Measurements from ENCODE around the gene PLCD3. TPM values are rescaled to one million over a fixed set of nuclear protein-coding genes. Genes with fewer than 3 reads are reported as not detected.
A peak's percentile ranks its signal among the peaks of the same experiment; 100 is the strongest.
"Not testable (repeated sequence)": the region's sequence is repeated elsewhere in the genome, so short reads cannot be mapped to it uniquely, and the experiment has no call there.

Gene PLCD3
- total RNA-seq, 4 donors from 2014 or later, result 16.3 to 105 (median 20.5) TPM

GRCh38 chr17:45125509-45125908, 6.8 kb downstream of the PLCD3 start:
- intact Hi-C loops (cut with DNase I), result no loop called here
- no peaks in the 10 kb centered on the region for H3K9me3 ChIP-seq
- peaks cover 0 to 8% (median 0%) of the 10 kb centered on the region in 3 donors for H3K36me3 ChIP-seq
- peaks cover 48 to 79% (median 58%) of the 10 kb centered on the region in 3 donors for H3K4me1 ChIP-seq
- no peaks in the 10 kb centered on the region for H3K27me3 ChIP-seq
- H3K27ac ChIP-seq, result peak overlapping the region in 2 of 4 donors; percentile 83 to 84
- no peak overlapping the region for H3K4me3 ChIP-seq
- WGBS, 2 donors, result 95% methylated on average over 8 of the region's 8 CpGs
- no peak for DNase-seq
- TF ChIP-seq POLR2A (IDR thresholded peaks at IDR 0.05), result no peak
- TF ChIP-seq CTCF (IDR thresholded peaks at IDR 0.05), result no peak

DNA sequence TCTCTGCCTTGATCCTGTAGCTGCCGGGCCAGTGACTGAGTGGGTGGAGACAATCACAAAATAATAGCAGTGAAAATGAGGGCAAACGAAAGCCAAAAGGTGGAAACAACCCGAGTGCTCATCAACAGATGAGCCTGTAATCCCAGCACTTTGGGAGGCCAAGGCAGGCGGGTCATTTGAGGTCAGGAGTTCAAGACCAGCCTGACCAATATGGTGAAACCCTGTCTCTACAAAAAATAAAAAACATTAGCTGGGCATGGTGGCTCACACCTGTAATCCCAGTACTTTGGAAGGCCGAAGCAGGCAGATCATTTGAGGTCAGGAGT, 7.6 kb downstream of the PLCD3 start:
- 50 to 52% methylated on average over 4 of the region's 5 CpGs for WGBS, 2 donors
- H3K27me3 ChIP-seq; DNase-seq; intact Hi-C loops (cut with DNase I); H3K9me3 ChIP-seq; H3K4me3 ChIP-seq: not testable (repeated sequence)
- H3K4me1 ChIP-seq, result peaks cover 42 to 71% (median 52%) of the 10 kb centered on the region in 3 donors
- H3K36me3 ChIP-seq, result peaks cover 0 to 16% (median 0%) of the 10 kb centered on the region in 3 donors
- peak overlapping the region; percentile 74 to 84 (median 82) for H3K27ac ChIP-seq

- peaks cover 42 to 65% (median 46%) of the 10 kb centered on the region in 3 donors for H3K4me1 ChIP-seq
Observed at GRCh38 chr17:45123930-45124796, 8.2 kb downstream of the PLCD3 start.

DNA sequence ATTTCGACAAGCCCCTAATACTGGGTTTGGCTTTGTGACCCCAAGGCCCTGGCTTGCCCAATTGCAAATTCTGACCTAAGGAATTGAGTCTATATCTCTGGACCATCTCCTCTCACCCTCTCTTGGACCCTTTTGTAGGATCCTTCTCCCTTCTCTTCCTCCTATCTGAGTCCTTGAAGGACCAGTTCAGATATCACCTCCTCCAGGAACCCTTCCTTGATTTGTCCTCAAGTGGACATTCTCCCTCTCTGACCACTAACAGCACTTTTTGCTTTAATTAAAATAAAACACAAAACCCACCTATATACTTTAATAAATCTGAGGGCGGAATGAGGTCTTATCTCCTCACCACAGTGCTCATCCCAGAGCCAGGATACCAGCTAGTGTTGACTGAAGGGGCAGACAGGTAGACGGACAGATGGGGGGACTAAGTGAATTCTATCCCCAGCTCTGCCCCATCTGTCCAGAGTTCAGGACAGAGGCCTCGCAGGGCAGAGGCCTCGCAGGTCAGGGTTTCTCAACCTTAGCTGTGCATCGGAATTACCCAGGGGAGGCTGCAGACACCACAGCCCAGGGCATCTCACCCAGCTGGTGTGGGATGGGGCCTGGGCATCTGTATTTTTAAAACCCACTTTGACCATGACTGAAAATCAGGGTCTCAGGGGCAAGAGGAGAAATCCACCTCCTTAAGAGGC, 9.1 kb downstream of the PLCD3 start:
- peak overlapping the region; percentile 74 to 84 (median 82) for H3K27ac ChIP-seq
- TF ChIP-seq CTCF (IDR thresholded peaks at IDR 0.05), result no peak
- no peaks in the 10 kb centered on the region for H3K27me3 ChIP-seq
- peaks cover 0 to 31% (median under 1%) of the 10 kb centered on the region in 3 donors for H3K36me3 ChIP-seq
- H3K4me1 ChIP-seq, result peaks cover 39 to 56% (median 40%) of the 10 kb centered on the region in 3 donors
- no peak for DNase-seq
- intact Hi-C loops (cut with DNase I), result no loop called here
- no peak overlapping the region for H3K4me3 ChIP-seq
- no peaks in the 10 kb centered on the region for H3K9me3 ChIP-seq
- WGBS, 2 donors, result 71 to 100% methylated on average over 1 to 2 of the region's 6 CpGs

More at GRCh38 chr17:45123930-45124796, 8.2 kb downstream of the PLCD3 start:
- peaks cover 0 to 22% (median 0%) of the 10 kb centered on the region in 3 donors for H3K36me3 ChIP-seq
- WGBS, 2 donors, result 0 to 33% methylated on average over 1 to 8 of the region's 15 CpGs
- H3K27me3 ChIP-seq, result no peaks in the 10 kb centered on the region
- no peak for TF ChIP-seq CTCF (IDR thresholded peaks at IDR 0.05)
- no peak for TF ChIP-seq POLR2A (IDR thresholded peaks at IDR 0.05)
- no peak for DNase-seq
- H3K27ac ChIP-seq, result peak overlapping the region; percentile 74 to 84 (median 82)
- no peaks in the 10 kb centered on the region for H3K9me3 ChIP-seq
- H3K4me3 ChIP-seq, result no peak overlapping the region
- intact Hi-C loops (cut with DNase I), result no loop called here

DNA sequence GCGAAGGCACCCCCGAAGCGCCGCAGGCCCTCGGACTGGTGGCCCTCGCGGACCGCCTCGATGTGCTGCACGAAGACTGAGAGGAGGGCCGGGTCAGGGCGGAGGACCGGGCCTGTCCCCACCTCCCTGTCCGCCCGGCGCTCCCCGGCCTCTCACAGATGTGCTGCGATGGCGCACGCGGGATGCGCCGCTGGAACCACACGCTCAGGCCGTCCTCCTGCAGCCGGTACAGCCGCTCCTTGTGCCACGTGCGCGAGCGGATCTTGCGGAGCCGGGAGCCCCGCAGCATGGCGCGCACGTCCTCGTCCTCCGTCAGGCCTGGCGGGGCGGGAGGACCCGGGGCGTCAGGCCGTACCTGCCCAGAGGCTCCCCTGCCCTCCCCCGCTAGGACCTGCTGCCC, 11.3 kb downstream of the PLCD3 start:
- peaks cover 23 to 38% (median 25%) of the 10 kb centered on the region in 3 donors for H3K4me1 ChIP-seq
- intact Hi-C loops (cut with DNase I), result no loop called here
- H3K4me3 ChIP-seq, result no peak overlapping the region
- no peak overlapping the region for H3K27ac ChIP-seq
- H3K27me3 ChIP-seq, result no peaks in the 10 kb centered on the region
- no CpG with 5 or more reads among the region's 45 CpGs for WGBS, 2 donors
- DNase-seq, result no peak
- H3K36me3 ChIP-seq, result peaks cover 0 to 42% (median 6%) of the 10 kb centered on the region in 3 donors
- TF ChIP-seq CTCF (IDR thresholded peaks at IDR 0.05), result no peak
- TF ChIP-seq POLR2A (IDR thresholded peaks at IDR 0.05), result no peak
- no peaks in the 10 kb centered on the region for H3K9me3 ChIP-seq
